Measurements from ENCODE around the gene KANK2.
"Not testable (repeated sequence)": the region's sequence is repeated elsewhere in the genome, so short reads cannot be mapped to it uniquely, and the experiment has no call there.

Gene KANK2

DNA sequence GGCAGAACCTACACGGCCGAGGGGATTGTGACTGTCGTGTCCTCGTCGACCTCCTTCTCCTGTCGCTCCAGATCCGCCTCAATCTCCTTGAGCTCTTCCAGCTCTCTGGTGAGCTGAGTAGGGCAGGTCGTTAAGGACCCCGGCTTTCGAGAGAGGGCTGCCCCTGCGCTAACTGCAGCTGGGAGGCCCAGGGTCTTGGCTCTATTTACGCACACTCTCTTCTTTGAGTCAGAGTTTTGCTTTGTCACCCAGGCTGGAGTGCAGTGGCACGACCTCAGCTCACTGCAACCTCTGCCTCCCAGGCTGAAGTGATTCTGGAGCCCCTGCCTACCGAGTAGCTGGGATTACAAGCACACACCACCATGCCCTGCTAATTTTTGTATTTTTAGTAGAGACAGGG, 49.3 kb downstream of the KANK2 start:
- Histone ChIP-seq H3K4me2 (no peak overlapping the region), H3K36me3 (peaks cover 80% of the 10 kb centered on the region), H3K9ac (no peak overlapping the region), H3K27me3 (no peaks in the 10 kb centered on the region), H3K27ac (no peak overlapping the region), H3K4me3 (no peak overlapping the region), H3K9me3 (peaks cover 11% of the 10 kb centered on the region), H3K4me1 (peaks cover 33% of the 10 kb centered on the region), H4K20me1 (peaks cover 23% of the 10 kb centered on the region; the same call in 1 of the 2 replicates)
- TF ChIP-seq Cebpa-rat (IDR thresholded peaks at IDR 0.05) = no peak

DNA sequence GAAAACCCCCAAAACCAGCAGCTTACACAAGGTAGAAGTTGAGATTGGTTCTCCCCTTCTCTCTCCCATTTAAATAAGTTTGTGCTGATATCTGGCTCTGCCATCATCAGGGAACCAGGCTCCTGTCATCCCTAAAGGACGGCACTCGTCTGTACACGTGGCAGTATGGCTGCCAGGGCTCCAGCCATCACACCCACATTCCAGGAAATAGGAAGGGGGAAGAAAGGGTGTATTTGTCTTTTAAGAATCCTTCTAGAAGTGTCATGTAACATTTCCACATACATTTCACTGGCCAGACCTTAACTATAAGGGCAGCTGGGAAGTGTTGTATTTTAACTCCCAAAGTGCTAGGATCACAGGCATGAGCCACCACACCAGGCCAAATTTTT, 51.8 kb downstream of the KANK2 start:
- Histone ChIP-seq H3K27me3 (no peaks in the 10 kb centered on the region), H3K36me3 (peaks cover 62% of the 10 kb centered on the region), H3K27ac (no peak overlapping the region), H3K9ac (no peak overlapping the region), H4K20me1 (peaks cover 27% of the 10 kb centered on the region; the same call in 1 of the 2 replicates), H3K9me3 (peaks cover 11% of the 10 kb centered on the region), H3K4me3 (no peak overlapping the region), H3K4me2 (no peak overlapping the region), H3K4me1 (peaks cover 51% of the 10 kb centered on the region)
- no peak for TF ChIP-seq Cebpa-rat (IDR thresholded peaks at IDR 0.05)

DNA sequence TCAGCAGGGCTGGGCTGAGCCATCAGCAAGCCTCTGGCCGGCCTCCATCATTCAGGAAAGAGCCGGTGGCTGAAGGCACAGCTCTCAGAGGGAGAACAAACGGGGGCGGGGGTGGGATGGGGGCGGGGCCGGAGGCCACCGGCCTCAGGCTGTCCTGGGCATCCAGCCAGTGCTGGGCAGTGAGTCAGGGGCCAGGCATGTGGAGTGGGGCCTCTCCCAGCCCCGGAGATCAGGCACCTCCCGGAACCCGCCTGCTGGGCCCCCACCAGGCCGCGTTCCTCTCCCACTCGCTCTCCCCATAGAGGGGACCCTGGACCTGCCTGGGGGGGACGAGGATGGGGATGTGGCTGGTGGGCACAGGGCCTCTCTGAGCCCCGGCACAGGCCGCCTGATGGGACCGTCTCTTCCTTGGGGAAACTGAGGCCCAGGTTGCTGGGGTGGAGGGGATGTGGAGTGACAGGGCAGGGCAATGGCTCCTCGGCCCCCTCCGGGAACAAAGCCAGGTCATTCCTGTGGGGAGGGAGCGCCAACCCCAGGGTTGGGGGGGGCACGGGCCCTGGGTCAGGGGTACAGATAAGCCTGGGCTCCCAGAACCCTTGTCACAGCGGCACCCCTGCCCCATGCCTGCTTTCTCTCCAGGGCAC, 54.7 kb downstream of the KANK2 start:
- peaks cover 34% of the 10 kb centered on the region for H3K36me3 ChIP-seq
- peak overlapping the region; percentile 76 for H3K27ac ChIP-seq
- H3K4me2 ChIP-seq = peak overlapping the region; percentile 86
- no peaks in the 10 kb centered on the region for H3K27me3 ChIP-seq
- H4K20me1 ChIP-seq = peaks cover 19% of the 10 kb centered on the region; the same call in 1 of the 2 replicates
- H3K4me3 ChIP-seq = peak overlapping the region; percentile 23; the same call in 1 of the 2 replicates
- no peak for TF ChIP-seq Cebpa-rat (IDR thresholded peaks at IDR 0.05)
- peaks cover 11% of the 10 kb centered on the region for H3K9me3 ChIP-seq
- H3K9ac ChIP-seq = peak overlapping the region; percentile 77
- H3K4me1 ChIP-seq = peaks cover 76% of the 10 kb centered on the region

DNA sequence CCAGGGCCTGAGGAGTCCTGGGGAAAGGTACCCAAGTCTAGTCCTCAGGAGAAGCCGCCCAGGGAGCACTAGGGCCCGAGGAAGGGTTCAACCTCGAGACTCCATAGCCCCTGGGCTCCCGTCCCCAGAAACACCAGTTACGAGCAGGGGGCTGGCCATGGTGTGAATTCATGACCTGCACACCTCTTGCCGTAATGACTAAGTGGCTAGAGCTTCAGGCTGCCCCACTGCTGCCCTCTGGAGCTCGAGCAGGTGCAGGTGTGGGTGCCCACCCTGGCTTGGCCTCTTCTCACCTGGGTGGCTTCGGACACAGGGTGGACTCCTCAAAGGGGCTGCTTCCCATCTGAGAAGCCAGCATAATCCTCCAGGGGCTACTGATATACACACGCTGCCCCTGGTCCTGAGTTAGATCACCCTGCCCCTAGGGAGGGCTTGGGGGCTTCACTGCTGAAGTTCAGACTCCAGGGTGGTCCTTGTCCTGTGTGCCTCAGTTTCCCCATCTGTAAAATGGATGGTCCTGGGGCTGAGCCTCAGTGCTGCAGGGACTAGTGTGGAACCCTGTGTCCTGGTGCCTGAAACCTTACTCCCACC, 55.3 kb downstream of the KANK2 start:
- peaks cover 27% of the 10 kb centered on the region for H3K36me3 ChIP-seq
- peak overlapping the region; percentile 45 for H3K4me2 ChIP-seq
- peaks cover 82% of the 10 kb centered on the region for H3K4me1 ChIP-seq
- H3K27me3 ChIP-seq = no peaks in the 10 kb centered on the region
- H3K9ac ChIP-seq = no peak overlapping the region
- TF ChIP-seq Cebpa-rat (IDR thresholded peaks at IDR 0.05) = no peak
- H4K20me1 ChIP-seq = peaks cover 13% of the 10 kb centered on the region; the same call in 1 of the 2 replicates
- H3K27ac ChIP-seq = peak overlapping the region; percentile 46
- peaks cover 11% of the 10 kb centered on the region for H3K9me3 ChIP-seq
- no peak overlapping the region for H3K4me3 ChIP-seq

DNA sequence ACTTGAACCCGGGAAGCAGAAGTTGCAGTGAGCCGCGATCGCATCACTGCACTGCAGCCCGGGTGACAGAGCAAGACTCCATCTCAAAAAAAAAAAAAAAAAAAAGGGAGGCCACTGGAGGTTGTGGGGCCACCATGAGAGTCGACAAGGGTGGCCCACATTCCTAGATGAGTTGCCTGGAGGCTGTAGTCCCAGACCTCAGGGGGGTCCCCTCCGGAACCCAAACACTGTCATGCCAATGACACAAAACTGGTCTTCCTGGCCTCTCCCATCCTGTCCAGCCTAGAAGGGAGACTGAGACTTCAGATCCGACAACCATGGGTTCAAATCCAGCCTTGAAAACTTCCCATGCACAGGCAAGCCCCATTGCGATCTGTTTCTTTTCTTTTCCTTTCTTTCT, 56.4 kb downstream of the KANK2 start:
- Histone ChIP-seq H3K36me3 (peaks cover 17% of the 10 kb centered on the region), H3K9me3 (peaks cover 9% of the 10 kb centered on the region), H3K27me3 (no peaks in the 10 kb centered on the region), H3K27ac (no peak overlapping the region), H3K4me2 (peak overlapping the region; percentile 87; the same call in 1 of the 2 replicates), H3K4me3 (no peak overlapping the region), H4K20me1 (peaks cover 12% of the 10 kb centered on the region; the same call in 1 of the 2 replicates), H3K4me1 (peaks cover 94% of the 10 kb centered on the region), H3K9ac (no peak overlapping the region)
- TF ChIP-seq Cebpa-rat (IDR thresholded peaks at IDR 0.05) = no peak

DNA sequence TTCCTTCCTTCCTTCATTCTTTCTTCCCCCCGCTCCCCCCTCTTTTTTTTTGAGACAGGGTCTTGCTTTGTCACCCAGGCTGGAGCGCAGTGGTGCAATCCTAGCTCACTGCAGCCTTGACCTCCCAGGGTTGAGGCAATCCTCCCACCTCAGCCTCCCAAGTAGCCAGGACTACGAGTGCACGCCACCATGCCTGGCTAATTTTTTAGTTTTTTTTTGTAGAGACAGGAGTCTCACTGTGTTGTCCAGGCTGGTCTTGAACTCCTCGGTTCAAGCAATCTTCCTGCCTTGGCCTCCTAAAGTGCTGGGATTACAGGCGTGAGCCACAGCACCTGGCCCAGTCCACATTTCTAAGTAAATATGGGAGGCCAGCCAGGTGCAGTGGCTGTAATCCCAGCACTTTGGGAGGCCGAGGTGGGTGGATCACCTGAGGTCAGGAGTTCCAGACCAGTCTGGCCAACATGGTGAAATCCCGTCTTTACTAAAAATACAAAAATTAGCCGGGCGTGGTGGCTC, 57.3 kb downstream of the KANK2 start:
- H3K4me3 ChIP-seq, H3K27me3 ChIP-seq, H3K9me3 ChIP-seq, H3K9ac ChIP-seq, H3K36me3 ChIP-seq: not testable (repeated sequence)
- Histone ChIP-seq H3K4me2 (peak overlapping the region; percentile 87), H3K4me1 (peaks cover 94% of the 10 kb centered on the region), H3K27ac (peak overlapping the region; percentile 38; the same call in 1 of the 2 replicates), H4K20me1 (peaks cover 12% of the 10 kb centered on the region; the same call in 1 of the 2 replicates)

DNA sequence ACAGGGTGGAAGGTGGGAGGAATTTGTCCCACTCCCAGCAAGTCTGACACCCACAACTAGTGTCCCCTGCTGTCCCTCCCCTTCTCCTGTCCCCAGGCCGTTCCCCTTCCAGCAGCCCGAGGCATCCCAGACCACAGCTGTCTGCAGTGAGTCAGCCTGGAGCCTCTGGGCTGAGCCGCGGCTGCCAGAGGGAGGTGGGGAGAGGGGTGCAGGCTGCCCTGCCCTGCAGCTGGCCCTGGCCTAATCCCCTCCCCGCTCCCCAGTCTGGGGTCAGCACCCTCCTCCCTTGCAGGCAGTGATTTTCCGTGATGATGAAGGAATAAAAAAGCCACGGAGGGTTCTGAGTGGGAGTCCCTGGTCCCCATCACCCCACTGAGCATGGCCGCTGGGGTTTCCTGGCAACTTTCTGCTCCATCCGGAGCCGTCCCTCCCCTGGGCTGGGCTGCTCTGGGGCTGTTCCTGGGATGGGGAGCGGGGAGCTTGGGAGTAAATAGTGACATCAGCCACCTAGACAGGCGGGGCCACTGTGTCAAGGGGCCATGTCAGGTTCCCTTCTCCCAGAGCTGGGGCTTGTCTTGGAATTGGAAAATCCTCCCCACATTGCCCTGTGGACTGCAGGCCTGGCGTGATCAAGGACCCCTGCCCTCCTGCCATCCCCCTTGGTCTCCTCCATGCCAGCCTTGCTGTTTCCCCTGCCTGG, 58.6 kb downstream of the KANK2 start:
- H3K36me3 ChIP-seq = peaks cover 10% of the 10 kb centered on the region; the same call in 1 of the 2 replicates
- peak overlapping the region; percentile 87 for H3K4me2 ChIP-seq
- H3K4me1 ChIP-seq = peaks cover 83% of the 10 kb centered on the region
- no peaks in the 10 kb centered on the region for H3K27me3 ChIP-seq
- H3K9me3 ChIP-seq = peaks cover 3% of the 10 kb centered on the region; the same call in 1 of the 2 replicates
- peaks cover 14% of the 10 kb centered on the region for H4K20me1 ChIP-seq
- H3K4me3 ChIP-seq = no peak overlapping the region
- peak overlapping the region; percentile 53; the same call in 1 of the 2 replicates for H3K27ac ChIP-seq
- no peak for TF ChIP-seq Cebpa-rat (IDR thresholded peaks at IDR 0.05)
- H3K9ac ChIP-seq = no peak overlapping the region

DNA sequence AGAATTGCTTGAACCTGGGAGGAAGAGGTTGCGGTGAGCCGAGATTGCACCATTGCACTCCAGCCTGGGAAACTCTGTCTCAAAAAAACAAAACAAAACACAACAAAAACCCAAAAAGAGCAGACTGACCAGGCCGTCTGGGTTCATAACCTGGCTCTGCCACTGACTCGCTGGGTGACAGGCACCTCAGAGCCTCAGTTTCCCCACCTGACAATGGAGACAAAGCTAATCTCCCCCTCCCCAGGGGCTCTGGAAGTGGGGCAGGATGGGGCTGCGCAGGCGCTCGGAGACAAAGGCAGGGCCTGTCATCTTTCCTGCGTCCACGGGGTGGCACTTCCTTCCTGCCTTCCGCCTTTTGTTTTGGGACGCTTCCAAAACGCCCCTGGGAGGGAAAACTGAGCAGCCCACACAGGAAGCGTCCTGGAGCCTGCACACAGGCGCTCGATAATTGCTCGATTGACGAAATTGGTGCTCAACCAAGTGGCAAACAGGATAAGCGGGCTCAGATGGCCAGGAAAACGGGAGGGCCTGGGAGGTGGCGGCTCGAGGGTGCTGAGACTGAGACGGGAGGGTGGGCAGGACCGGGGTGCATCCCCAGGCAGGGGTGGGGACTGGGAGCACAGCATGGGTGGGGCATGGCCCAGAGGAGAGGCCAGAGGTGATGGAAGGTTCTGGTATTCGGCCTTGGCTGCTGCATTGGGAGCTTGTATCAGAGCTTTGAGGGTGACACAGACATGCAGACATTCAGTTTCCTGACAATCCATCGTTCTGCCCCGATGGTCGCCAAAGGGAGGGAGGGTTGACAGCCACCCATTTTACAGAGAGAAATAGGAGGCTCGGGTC, 59.6 kb downstream of the KANK2 start:
- H3K27ac ChIP-seq = peak overlapping the region; percentile 62; the same call in 1 of the 2 replicates
- peak overlapping the region; percentile 87 for H3K4me2 ChIP-seq
- H3K4me3 ChIP-seq = peak overlapping the region; percentile 49
- peaks cover 17% of the 10 kb centered on the region for H3K36me3 ChIP-seq
- H3K27me3 ChIP-seq = no peaks in the 10 kb centered on the region
- H3K9ac ChIP-seq = peak overlapping the region; percentile 49; the same call in 1 of the 2 replicates
- peaks cover 3% of the 10 kb centered on the region; the same call in 1 of the 2 replicates for H3K9me3 ChIP-seq
- no peak for TF ChIP-seq Cebpa-rat (IDR thresholded peaks at IDR 0.05)
- H4K20me1 ChIP-seq = peaks cover 14% of the 10 kb centered on the region
- H3K4me1 ChIP-seq = peaks cover 83% of the 10 kb centered on the region
